NK-92 (cell line): ENCODE results near the gene ARMH1.

Experiments
- DNase-seq: peaks from one replicate; lab custom pipeline; 2025; ENCODE audit not compliant: unreplicated experiment; lab: John Stamatoyannopoulos, UW

Gene ARMH1

DNA sequence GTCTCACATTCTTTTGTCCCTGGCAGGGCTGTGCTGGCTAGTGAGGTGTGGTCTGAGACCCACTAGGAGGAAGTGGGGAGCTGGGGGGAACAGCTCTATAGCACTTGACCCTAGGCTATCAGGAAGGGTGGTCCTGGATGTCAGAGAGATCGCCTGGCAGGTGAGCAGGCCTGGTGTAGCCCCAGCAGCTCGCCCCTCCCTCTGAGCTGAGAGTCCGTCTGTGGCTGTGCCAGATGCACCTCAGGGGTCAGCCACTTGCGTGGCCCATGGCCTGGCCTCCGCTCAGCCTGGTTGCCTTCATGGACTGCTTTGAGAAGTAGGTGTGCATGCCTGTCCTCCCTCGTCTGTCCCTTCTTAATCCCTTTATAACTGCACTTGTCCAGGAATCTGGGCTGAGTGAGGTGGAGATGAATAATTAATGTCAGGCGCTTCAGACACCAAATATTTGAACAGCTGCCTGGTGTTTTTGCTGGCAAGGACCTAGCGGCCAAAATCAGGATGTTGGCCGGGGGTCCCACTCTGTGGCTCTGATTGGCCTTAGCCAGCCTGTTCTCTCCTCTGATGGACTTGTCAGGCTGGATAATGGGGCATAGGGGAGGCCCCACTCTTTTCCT is 30.7 kb upstream of the ARMH1 start:
- DNase-seq: no peak

DNA sequence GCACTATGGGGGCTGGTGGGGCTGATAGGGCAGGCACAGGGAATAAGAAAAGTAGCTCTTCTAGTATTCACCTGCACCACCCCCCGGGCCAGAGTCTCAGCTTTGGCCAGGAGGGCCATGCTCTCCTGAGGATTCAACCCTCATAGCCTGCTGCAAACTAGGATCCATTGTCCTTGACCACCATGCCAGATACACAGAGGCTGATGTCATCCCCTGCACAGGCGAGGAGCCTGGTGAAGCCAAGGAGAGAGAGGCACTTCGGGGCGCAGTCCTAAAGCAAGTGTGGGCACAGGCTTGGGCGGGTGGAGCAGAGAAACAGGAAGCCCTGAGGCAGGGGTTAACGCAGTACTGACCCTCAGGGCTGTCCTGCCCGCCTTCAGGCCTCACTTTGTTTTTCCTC is 29.7 kb upstream of the ARMH1 start:
- DNase-seq: no peak

DNA sequence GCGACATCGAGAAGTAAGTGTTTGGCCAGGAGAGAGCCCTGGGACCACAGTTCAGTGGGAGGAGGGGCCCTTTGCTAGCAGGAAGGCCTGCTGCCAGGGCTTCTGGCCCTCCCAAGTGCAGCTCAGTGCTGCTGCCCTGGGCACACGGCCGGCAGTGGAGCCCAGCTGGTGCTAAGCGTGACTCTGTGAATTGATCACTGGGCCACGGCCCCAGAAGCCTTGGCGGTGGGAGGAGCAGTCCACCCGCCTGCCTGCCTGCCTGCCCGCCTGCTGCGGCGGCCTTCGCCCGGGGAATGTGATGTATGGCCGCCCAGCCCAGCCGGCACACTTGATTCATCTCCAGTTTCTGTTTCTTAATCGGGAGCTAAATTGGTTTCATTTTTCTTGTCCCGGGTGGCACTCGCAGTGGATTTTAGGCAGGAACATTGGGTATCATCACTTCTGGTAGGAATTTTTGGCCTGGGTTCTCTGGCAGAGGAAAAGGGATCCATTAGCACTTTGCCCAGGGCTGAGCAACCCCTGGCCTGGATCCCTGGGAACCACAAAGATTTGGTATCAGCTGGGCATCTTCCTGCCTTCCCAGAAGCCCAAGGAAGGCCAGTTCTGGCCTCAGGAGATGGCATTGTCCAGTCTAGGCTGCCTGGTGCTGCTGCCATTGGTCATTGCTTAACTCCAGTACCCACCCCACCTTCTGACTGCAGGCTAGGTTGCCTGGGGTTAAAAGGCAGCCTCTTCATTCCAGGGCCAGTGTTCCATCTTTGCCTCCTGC is 28.9 kb upstream of the ARMH1 start:
- DNase-seq: no peak

DNA sequence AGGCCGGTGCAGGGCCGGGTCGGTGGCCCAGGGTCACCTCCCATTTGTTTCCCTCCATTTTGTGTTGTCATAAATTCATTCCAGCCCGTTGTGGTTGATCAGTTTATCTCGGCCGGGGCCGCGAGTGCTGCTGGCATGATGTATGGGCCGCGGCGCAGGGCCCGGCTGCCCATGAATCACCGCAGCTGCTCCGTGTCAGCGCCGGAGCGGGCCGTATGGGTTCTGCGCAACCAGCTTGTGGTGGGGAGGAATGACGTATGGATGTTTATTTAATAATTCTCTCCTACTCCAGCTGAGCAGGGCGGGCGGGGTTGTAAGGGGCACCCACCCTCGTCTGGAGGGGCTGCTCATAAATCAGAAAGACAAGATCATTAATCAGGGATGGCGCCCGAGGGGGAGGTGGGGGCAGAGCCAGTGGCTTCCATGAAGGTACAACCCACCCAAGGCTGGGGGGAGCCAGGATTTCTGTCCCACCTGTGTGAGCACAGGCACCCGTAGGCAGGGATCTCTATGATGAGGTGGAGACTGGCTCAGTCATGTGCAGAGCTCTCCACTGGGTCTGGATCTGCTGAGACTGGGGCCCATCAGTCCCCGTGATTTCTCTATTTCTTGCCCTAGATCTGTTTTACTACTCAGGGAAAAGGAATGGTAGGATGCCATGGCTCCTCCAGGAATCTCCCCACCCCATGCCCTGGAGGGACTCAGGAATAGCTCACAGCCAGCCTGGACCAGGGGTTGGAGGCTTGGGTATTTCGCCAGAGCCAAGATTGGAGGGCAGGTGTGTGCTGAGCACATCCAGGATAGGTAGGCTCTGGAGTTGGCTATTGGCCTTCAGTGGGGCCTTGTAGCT is 28.0 kb upstream of the ARMH1 start:
- no peak for DNase-seq

DNA sequence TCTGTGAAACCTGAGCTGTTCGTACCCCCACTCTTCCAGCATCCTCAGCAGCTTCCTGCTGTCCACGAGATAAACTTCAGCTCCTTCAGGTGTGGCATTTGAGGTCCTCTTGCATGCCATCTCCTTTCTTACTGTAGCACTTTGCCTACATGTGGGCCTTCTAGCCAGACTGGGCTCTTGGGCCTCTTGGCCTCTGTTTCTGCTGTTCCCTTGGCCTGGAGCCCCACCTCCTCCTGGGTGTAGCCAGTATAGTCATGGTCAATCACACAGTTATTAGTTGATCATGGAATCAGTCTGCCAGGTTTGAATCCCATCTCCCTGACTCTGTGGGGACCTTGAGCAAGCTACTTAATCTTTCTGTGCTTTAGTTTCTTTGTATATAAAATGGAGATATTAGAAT is 26.6 kb upstream of the ARMH1 start:
- no peak for DNase-seq

DNA sequence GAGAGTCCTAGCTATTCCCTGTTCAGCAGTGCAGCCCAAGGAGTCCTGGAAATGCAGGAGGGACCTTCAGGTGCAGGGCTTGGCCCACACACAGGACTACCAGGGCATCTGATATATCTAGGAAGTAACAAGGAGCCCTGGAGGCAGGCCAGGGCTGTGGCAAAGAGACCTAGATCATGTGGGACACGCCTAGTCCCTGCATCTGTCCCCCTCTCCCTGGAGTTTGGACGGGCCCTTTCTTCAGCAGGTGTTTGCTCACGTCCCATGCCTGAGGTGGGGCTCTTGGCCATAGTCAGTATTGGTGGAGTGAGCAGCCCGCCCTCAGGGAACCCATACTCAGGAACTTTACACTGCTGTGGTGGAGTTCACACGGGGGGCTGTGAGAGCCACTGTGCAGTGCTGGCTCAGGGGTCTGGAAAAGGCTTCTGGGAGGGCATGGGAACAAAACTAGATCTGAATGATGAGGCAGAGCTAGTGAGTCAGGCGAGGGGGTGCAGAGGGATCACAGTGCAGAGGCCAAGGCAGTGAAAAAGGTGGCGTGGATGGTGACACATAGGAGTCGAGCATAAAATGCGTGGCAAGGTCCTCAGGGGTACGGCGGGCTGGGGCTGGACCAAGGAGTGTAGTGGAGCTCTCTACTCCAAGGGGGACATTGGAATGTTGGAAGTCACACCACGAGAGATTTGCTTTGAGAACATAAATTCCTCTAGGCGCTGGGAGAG is 25.8 kb upstream of the ARMH1 start:
- no peak for DNase-seq

DNA sequence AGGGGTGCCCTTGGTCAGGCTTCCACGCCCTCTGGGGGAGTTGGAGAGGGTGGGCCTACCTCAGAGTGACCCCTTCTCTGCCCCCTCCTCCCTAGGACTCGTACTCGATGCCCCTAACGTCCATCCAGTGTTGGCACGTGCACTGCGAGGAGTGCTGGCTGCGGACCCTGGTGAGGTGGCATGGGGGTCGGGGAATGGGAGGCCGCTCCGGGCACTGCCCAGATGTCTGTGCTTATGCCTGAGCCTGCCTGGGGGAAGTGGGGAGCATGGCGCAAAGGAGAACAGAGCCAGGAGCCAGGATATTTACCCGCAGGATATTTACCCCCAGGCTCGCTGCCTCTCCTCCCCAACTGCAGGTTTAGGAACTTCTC is 24.7 kb upstream of the ARMH1 start:
- no peak for DNase-seq

DNA sequence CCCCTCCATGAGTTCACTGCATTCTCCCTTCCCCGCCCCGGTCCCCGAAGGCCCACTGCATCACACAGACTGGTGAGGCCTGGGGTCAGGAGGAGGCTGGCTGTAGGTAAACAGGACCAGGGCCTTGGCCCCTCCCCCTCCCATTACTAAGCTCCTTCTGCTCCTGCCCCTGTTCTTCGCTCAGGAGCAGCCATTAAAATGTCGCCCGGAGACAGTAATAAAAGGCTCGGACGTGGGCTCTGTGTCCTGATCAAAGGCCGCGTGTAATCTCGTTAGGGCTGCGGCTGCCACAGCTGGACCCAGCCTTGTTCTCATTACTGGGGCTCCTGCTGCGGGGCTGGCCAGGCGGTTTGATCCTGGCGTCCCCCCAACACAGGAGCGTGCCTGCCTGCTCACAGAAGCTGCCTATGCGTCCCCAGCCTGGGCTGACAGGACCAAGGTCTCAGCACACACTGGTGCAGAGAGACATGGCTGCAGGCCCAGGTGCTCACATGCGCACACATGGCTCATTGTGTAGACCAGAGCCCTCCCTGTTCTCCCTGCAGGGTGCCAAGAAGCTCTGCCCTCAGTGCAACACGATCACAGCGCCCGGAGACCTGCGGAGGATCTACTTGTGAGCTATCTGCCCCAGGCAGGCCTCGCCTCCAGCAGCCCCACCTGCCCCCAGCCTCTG is 24.2 kb upstream of the ARMH1 start:
- no peak for DNase-seq

DNA sequence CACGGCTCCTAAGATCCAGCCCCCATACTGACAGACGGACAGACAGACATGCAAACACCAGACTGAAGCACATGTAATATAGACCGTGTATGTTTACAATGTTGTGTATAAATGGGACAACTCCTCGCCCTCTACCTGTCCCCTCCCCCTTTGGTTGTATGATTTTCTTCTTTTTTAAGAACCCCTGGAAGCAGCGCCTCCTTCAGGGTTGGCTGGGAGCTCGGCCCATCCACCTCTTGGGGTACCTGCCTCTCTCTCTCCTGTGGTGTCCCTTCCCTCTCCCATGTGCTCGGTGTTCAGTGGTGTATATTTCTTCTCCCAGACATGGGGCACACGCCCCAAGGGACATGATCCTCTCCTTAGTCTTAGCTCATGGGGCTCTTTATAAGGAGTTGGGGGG is 23.4 kb upstream of the ARMH1 start:
- no peak for DNase-seq

DNA sequence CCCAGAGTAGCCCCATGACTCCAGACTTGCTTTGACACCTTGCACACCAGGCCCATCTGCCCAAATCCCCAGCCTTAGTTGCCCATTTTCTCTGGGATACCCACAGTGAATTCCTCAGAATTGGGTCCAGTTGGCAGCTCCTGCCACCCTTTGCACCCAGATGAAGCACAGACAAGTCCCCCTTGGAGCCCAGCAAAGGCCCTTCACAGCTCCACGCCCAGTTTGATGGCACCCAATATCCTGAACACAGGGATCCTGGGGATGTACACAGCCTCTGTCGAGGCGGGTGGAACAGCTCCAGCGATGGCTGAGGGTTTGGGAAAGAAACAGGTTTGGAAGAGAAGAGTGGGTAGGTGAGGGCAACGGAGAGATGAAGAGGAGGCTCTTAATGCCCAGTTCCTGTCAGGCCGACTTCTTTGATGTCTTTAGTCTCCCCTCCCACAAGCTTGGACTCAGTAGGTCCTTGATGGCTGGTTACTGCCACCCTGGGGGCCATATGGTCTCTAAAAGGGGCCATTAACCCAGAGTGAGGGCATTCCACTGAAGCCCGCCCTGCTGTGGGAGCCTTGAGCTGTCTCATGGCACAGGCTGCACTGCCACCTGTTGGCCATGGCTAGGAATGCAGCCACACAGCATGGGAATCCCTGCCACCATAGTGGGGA is 21.9 kb upstream of the ARMH1 start:
- DNase-seq: no peak

DNA sequence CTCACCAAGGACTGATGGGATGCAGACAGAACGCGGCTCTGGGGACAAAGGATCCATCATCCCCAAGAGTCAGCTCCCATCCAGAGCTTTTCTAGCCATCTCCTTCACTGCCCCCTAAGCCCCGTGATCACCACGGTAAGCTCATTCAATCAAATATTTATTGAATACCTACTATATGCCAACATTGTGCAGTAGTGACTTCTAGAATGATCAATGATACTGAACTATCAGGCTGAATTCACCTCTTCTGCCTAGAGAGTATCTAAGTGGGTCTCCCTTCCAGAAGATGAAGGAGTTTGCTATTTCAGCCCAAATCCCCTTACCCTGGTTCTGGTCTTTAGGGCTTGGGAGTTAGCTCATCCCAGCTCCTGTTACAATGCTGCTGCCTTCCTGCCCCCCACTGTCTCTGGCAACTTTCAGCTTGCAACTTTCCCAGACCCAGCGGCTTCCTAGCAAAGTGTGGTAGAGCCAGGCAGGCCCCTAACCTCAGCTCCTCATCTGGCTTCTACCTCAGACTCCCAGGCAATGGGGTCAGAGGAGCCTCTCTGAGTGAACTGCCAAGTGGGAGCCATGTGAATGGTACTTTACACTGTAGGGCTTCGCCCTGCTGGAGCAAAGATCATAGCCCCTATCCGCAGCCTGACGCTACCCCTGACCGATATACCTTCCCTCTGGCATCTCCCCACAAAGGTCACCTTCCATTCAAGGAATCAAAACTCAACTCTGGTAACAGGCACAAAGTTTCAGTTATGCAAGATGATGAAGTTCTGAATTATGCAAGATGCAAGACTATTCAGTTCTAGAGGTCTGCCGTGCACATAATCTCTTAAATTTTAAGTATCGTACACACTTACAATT is 21.2 kb upstream of the ARMH1 start:
- no peak for DNase-seq

DNA sequence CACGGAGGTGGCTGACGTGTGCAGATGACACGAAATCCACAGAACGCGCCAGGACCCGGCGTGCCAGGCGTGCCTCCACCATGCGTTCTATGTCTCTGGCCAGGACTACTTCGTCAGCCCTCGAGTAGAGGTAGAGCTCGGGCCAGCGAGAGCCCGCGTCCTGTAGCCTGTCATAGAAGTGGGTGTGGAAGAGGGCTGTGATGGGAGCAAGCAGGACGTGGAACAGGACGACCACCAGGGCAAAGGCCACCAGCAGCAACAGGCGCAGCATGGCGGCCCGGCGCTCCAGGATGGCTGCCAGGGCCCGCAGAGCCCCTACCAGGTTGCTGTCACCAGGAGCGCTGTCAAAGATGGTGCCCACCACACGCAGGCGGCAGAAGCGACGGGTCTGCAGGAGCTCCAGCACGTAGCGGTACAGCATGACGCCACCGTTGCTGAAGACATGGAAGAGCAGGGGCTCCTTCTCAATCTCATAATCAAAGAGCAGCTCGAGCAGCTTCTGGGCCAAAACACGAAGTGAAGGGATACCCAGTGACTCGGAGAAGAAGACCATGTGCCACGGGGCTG is 19.8 kb upstream of the ARMH1 start:
- no peak for DNase-seq

DNA sequence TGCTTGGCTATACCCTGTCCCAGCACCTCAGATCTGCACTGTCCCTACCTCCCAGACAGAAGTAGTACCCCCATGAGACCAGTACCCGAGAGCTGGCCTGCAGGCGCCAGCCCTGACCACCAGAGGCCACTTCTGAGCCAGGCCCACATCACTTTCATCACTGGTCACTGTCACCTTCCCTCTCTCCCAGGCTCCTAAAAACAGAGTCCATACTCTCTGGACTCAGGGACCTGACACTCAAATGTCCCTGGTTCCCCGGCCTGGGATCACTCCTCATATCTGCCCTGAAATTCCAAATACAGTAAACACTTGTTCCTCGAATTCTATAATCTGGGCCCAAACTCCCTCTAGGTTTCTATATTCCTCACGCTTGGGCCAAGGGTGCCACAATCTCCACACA is 18.9 kb upstream of the ARMH1 start:
- no peak for DNase-seq

DNA sequence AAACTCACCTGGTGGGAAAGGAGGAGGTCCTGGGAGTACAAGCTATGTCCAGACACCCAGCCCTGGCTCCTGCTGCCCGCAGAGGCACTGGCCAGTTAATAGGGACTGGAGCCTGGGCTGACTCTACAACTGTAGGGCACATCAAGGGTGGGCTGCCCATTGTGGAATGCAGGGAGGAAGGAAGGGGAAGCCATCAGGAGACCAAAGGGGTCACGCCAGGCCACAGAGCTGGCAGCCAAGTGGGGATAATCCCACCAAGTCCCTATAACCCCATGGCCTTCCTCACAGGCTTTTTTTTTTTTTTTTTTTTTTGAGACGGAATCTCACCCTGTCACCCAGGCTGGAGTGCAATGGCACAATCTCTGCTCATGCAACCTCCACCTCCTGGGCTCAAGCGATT is 14.9 kb upstream of the ARMH1 start:
- no peak for DNase-seq

DNA sequence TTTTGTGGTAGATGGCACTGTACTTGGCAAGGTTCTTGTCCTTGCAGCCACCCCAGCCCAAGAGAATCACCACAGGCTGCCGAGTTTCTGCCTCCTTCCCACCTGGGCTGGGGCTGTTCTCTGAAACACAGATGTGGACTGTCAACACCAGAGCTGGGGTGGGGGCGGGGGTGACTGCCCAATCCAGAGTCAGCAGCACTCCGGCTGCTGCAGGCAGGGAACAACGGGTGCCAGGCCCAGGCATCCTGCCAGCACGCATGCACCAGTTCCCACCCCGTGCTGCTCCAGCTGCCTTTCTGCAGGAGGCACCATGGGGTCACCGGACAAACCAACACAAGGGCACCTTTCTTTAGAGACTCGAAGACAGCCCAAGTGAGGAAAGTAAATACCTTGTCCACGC is 14.3 kb upstream of the ARMH1 start:
- no peak for DNase-seq

DNA sequence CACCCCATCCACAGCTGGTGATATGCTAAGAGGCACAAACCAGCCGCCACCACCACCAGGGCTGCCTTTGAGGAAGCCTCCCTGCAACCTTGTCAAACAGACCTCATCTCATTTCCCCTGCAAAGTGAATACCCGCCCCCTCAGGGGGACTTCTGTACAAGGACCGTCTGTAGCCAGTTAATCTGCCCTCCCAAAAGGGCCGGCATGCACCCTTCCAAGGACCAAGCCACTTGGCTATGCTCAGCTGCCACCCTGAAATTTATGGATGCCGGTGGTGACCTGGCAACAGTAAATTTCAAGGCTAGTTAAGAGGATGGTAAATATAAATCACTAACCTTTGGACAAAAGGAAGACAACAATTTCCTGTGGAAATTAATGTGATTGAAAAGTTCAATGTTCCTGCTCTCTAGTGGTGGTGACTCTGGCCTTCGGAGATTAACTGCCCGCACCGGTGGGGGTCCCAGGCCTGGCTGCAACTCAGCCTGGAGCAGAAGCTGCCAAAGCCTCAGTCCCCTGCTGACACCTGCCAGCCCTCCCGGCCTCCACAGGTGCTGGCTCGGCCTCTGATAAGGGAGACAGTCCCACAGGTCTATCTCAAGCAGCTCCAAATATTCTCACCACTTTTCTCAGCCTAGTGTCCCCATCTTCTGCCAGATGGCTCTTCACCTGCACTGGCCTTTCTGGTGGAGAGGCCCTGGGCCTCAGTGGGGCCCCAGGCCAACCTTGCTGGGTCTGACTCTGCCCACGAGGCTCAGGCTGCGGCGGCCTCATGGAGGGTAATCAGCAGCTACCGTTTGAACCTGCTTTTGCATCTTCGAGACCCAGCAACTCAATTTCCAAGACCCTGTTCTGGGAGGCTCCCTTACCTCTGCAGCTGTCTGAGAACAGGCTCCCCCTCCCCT is 12.5 kb upstream of the ARMH1 start:
- DNase-seq: no peak

DNA sequence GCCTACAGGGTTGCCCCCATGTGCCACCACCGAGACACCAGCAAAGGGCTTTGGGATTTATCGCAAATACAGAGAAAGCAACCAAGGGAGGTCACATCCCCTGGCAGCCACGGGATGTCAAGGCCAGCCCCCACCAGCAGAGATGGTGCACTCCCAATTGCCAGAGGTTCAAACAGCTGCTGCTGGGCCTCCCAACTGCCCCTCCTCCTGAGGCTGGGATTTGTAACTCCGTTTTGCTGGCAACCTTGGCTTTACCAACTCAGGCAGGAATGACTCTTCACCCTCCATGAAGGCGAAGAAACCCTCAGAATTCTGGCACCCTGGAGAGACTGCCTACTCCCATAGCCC is 11.9 kb upstream of the ARMH1 start:
- DNase-seq: no peak

DNA sequence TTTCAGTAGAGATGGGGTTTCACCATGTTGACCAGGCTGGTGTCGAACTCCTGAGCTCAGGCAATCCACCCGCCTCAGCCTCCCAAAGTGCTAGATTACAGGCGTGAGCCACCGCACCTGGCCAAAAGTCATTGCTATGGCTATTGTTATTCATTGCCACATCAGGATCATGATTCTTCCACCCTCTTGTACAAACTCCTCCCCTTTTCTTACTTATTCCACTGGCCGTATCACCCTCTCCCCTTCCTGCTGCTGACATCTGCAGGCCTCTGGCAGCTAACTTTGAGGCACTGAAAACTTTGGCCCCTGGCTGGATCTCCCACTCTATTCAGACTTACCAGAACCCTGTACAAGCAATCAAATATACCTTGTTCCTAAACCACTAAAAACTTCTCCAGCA is 11.1 kb upstream of the ARMH1 start:
- DNase-seq: no peak
